Heart left ventricle (tissue), 16 donors: ENCODE measurements around the gene ENKD1. TPM values are rescaled to one million over a fixed set of nuclear protein-coding genes. Genes with fewer than 3 reads are reported as not detected.

Source experiments
- ATAC-seq, 4 donors: fragments of 200-7000 bp; cut with Tn5 transposase; one replicate each; pipeline ENCODE4 v1.9.1; 2020 to 2022; ENCODE audit warnings: moderate library complexity in 4 of 4, mild to moderate bottlenecking in 3 of 4, moderate number of reproducible peaks in 1 of 4
- DNase-seq, 5 donors: peaks; one replicate each; pipeline ENCODE4 v3.0.0-alpha.2; 2020
- H3K27ac ChIP-seq, 12 donors: fragments of 200-600 bp; sonication (generic) in 4 of 12; one replicate each; pipeline versions ENCODE4 v1.5.0 to v1.8.0; 2016 to 2022; ENCODE audit warnings: mild to moderate bottlenecking in 2 of 12
- H3K27me3 ChIP-seq, 9 donors: fragments of 200-600 bp; sonication (generic) in 2 of 9; one replicate each; pipeline versions ENCODE4 v1.5.1 to v1.8.0; 2016 to 2022; ENCODE audit warnings: mild to moderate bottlenecking in 3 of 9
- H3K36me3 ChIP-seq, 9 donors: fragments of 200-600 bp; sonication (generic) in 2 of 9; one replicate each; pipeline versions ENCODE4 v1.5.0 to v1.8.0; 2018 to 2022; ENCODE audit warnings: mild to moderate bottlenecking in 2 of 9
- H3K4me1 ChIP-seq, 12 donors: fragments of 200-600 bp; sonication (generic) in 4 of 12; one replicate each; pipeline versions ENCODE4 v1.5.0 to v1.8.0; 2016 to 2022; ENCODE audit warnings: mild to moderate bottlenecking in 3 of 12
- H3K4me3 ChIP-seq, 12 donors: fragments of 200-600 bp; sonication (generic) in 4 of 12; one replicate each; pipeline versions ENCODE4 v1.5.0 to v1.8.0; 2017 to 2022; ENCODE audit warnings: mild to moderate bottlenecking in 9 of 12, moderate library complexity in 4 of 12
- H3K9me3 ChIP-seq, 12 donors: fragments of 200-600 bp; sonication (generic) in 4 of 12; one replicate each; pipeline versions ENCODE4 v1.5.0 to v1.8.0; 2016 to 2022; ENCODE audit warnings: mild to moderate bottlenecking in 1 of 12
- POLR2A ChIP-seq, 2 donors: fragments of 450-650 bp; IDR thresholded peaks; one replicate each; pipeline ENCODE4 v1.6.1; 2017; ENCODE audit warnings: antibody characterized with exemption in 2 of 2, mild to moderate bottlenecking in 2 of 2, moderate library complexity in 2 of 2
- WGBS, 4 donors: extraction: QIAGEN DNeasy Blood & Tissue Kit in 2 of 4; methylation state at CpG; one replicate each; pipeline versions ENCODE4 v1.1.5 to v1.1.7; 2013 to 2018; 5-methylcytosine and 5-hydroxymethylcytosine counted together
- intact Hi-C, 10 donors: fragments of 100-400 bp; cut with DNase I; formaldehyde crosslinking; loops; one replicate each; pipeline versions ENCODE4 v1.11.1 to v1.14.2; 2022
- polyA plus RNA-seq, 2 donors: library from polyadenylated mRNA; stranded (reverse); fragments of 200-250 nt; gene quantifications; one replicate each; pipeline ENCODE4 v1.2.3, GENCODE V29; 2013
- total RNA-seq, 9 donors: library from RNA; depleted of rRNA in 2 of 9; stranded (reverse); fragments of >200 nt in 2 of 9; fragmentation: NEBNext Ultra II Directional in 3 of 9; extraction: Animal tissue kit (Norgen Biotek cat#: 25700) in 3 of 9; gene quantifications; one replicate each; pipeline versions ENCODE4 v1.1.0 to v1.2.4, GENCODE V29; 2016 to 2023
- TF ChIP-seq, protein P1 (sequence below), 12 donors: fragments of 200-600 bp; sonication (generic) in 4 of 12; IDR thresholded peaks; one replicate each; pipeline versions ENCODE4 v1.5.0 to v1.8.0; 2018 to 2022; ENCODE audit warnings: antibody characterized with exemption in 12 of 12, mild to moderate bottlenecking in 5 of 12
- donor health status: ischemic (EF 13 %, LVEDD 7.1; RV severe dilation, severe dysfunction).
- donor health status: healthy with polysubstance abuse.
- donor health status: DM: no; HTN: yes; CAD: no.
- donor health status: DM: no; HTN: no; CAD: no.
- donor health status: ischemic (EF 25% LVEDD 6.9; RV normal size, moderate dysfunction).
- donor health status: ischemic (EF 25% LVEDD 5.7; RV mildly dilated, moderate dysfunction).
- donor health status: healthy.
- donor health status: DM: yes; HTN: yes; CAD: no.
- donor health status: ischemic (EF 35%, LVEDD 5.7; RV mildly dilated, moderate dysfunction).
- donor health status: nonischemic (EF 11% LVEDD 7.7; RV severe dilation, severe dysfunction).
- donor health status: DM: yes; HTN: yes; CAD: no.
- donor health status: PGD.
- donor health status: ischemic (EF 29% LVEDD 5.4; RV normal size, mild dysfunction).
- donor health status: nonischemic (EF 23%, LVEDD 6.1; RV moderate dilation, normal function).

Gene ENKD1
- total and polyA plus RNA-seq, 11 donors: 7.6 to 26.9 (median 10.6) TPM

DNA sequence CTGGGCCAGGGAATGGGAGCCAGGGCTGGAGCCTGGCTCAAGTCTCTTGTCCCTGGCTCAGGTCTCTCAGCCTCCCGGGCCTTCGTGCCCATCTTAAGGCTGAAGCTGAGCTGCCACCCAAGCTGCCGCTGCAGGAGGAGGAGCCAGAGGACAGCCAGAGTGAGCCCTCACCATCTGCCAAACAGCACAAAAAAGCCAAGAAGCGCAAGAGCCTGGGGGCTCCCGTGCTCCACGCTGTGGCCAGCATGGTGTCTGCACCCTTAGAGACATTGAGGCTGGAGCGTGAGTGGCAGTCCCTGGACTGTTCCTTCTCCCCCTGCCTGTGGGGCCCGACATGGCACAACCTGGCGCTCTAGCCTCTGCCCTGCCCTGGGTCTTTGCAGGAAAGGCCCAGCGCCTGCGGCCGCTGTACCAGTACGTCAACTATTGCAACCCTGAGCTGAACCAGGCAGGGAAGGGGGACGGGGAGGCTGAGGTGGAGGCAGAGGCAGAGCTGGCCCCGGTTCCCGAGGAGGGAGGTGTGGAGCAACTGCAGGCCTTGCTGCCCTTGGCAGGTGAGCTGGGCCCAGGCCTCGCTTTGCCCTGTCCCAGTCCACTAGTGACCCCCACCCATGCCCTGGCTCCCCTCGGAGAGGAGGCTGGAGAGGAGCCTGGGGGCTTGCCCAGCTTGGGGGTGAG, 1.4 kb upstream of the ENKD1 start:
- peak in 1 of 2 donors; percentile 6 for TF ChIP-seq POLR2A (IDR thresholded peaks at IDR 0.05)
- TF ChIP-seq, protein P1, sequence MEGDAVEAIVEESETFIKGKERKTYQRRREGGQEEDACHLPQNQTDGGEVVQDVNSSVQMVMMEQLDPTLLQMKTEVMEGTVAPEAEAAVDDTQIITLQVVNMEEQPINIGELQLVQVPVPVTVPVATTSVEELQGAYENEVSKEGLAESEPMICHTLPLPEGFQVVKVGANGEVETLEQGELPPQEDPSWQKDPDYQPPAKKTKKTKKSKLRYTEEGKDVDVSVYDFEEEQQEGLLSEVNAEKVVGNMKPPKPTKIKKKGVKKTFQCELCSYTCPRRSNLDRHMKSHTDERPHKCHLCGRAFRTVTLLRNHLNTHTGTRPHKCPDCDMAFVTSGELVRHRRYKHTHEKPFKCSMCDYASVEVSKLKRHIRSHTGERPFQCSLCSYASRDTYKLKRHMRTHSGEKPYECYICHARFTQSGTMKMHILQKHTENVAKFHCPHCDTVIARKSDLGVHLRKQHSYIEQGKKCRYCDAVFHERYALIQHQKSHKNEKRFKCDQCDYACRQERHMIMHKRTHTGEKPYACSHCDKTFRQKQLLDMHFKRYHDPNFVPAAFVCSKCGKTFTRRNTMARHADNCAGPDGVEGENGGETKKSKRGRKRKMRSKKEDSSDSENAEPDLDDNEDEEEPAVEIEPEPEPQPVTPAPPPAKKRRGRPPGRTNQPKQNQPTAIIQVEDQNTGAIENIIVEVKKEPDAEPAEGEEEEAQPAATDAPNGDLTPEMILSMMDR (IDR thresholded peaks at IDR 0.05): peak; percentile 66 to 94 (median 84)
- no peaks in the 10 kb centered on the region for H3K9me3 ChIP-seq
- peak overlapping the region in 10 of 12 donors; percentile 65 to 94 (median 84) for H3K4me3 ChIP-seq
- ATAC-seq (peak; percentile 83 to 91 (median 85)), DNase-seq (peak; percentile 84 to 91 (median 89))
- H3K27me3 ChIP-seq: no peaks in the 10 kb centered on the region
- H3K36me3 ChIP-seq: peaks cover 0 to 8% (median 0%) of the 10 kb centered on the region in 9 donors
- 14 to 25% (median 20%) methylated on average over 8 to 18 of the region's 18 CpGs for whole genome bisulfite sequencing, 4 donors
- peaks cover 5 to 39% (median 28%) of the 10 kb centered on the region in 12 donors for H3K4me1 ChIP-seq
- intact Hi-C loops: loop anchor here (1.0 to 10.0 kb wide), 8 partner anchors 105 to 167 kb away; partner anchors contain the start of gene CTCF (in 6 of the 10)
- H3K27ac ChIP-seq: peak overlapping the region in 11 of 12 donors; percentile 85 to 94 (median 89)

- intact Hi-C loops: loop anchor here in 8 of 10 donors (2.0 to 10.0 kb wide), 5 partner anchors 105 to 167 kb away; partner anchors contain the start of gene CTCF (in 5 of the 8)
- Histone ChIP-seq H3K27ac (peak overlapping the region; percentile 73 to 94 (median 89)), H3K9me3 (no peaks in the 10 kb centered on the region), H3K36me3 (peaks cover 0 to 10% (median 0%) of the 10 kb centered on the region in 9 donors), H3K4me1 (peaks cover 4 to 34% (median 22%) of the 10 kb centered on the region in 12 donors), H3K4me3 (peak overlapping the region; percentile 65 to 94 (median 77)), H3K27me3 (no peaks in the 10 kb centered on the region)
- ATAC-seq (no peak), DNase-seq (no peak)
- 23 to 40% (median 36%) methylated on average over 5 to 10 of the region's 10 CpGs for WGBS, 4 donors
- no peak for TF ChIP-seq POLR2A (IDR thresholded peaks at IDR 0.05)
- TF ChIP-seq, protein P1 (IDR thresholded peaks at IDR 0.05): no peak
Observed at GRCh38 chr16:67667453-67667816, 885 bp upstream of the ENKD1 start.

GRCh38 chr16:67666032-67666551, 458 bp downstream of the ENKD1 start:
- H3K27me3 ChIP-seq: no peaks in the 10 kb centered on the region
- H3K4me1 ChIP-seq: peaks cover 4 to 36% (median 26%) of the 10 kb centered on the region in 12 donors
- TF ChIP-seq, protein P1 (IDR thresholded peaks at IDR 0.05): no peak
- TF ChIP-seq POLR2A (IDR thresholded peaks at IDR 0.05): no peak
- WGBS, 4 donors: 1 to 2% (median 2%) methylated on average over 15 to 46 of the region's 46 CpGs
- peak overlapping the region; percentile 65 to 94 (median 77) for H3K4me3 ChIP-seq
- peak overlapping the region in 11 of 12 donors; percentile 85 to 94 (median 89) for H3K27ac ChIP-seq
- ATAC-seq: peak in 2 of 4 donors; percentile 3 to 15
- peaks cover 0 to 13% (median 0%) of the 10 kb centered on the region in 9 donors for H3K36me3 ChIP-seq
- intact Hi-C loops: loop anchor here in 8 of 10 donors (2.0 to 10.0 kb wide), 5 partner anchors 103 to 169 kb away; partner anchors contain the start of gene CTCF (in 5 of the 8)
- H3K9me3 ChIP-seq: no peaks in the 10 kb centered on the region
- peak in 2 of 5 donors; percentile 30 to 62 for DNase-seq

DNA sequence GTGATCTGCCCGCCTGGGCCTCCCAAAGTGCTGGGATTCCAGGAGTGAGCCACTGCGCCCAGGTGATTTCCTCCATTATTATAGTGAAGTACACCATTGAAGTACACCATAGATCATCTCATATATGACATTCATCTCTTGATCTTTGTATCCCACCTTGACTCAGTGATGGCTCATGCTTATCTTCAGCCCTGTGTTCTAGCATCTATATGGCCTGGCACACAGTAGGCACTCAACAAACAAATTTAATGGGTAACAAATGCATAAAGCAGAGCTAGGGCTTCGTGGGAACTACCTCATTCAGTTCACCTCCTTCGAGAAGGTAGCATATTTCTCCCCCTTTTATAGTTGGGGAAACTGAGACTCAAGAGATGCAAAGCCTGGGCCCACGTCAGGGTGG, 952 bp downstream of the ENKD1 start:
- ATAC-seq: no peak
- Histone ChIP-seq H3K4me3 (peak overlapping the region in 11 of 12 donors; percentile 65 to 94 (median 80)), H3K27ac (peak overlapping the region in 6 of 12 donors; percentile 87 to 94 (median 90)), H3K4me1 (peaks cover 4 to 39% (median 28%) of the 10 kb centered on the region in 12 donors), H3K36me3 (peaks cover 0 to 13% (median 0%) of the 10 kb centered on the region in 9 donors), H3K9me3 (no peaks in the 10 kb centered on the region), H3K27me3 (no peaks in the 10 kb centered on the region)
- no peak for TF ChIP-seq POLR2A (IDR thresholded peaks at IDR 0.05)
- TF ChIP-seq, protein P1 (IDR thresholded peaks at IDR 0.05): no peak
- intact Hi-C loops: loop anchor here in 7 of 10 donors (5.0 to 10.0 kb wide), 3 partner anchors 103 to 169 kb away; partner anchors contain the start of gene CTCF (in 3 of the 7)
- no peak for DNase-seq
- WGBS, 4 donors: 75 to 79% (median 78%) methylated on average over 5 of the region's 5 CpGs
